GM11168 (cell line): Measurements from ENCODE around the gene FKBP6.
"Not testable (repeated sequence)": the region's sequence is repeated elsewhere in the genome, so short reads cannot be mapped to it uniquely, and the experiment has no call there.

ENCODE experiments used
- in situ Hi-C: fragments of 300-500 bp; cut with MboI; formaldehyde crosslinking; loops from one replicate; pipeline ENCODE4 v1.12.0; 2022; ENCODE audit warnings: low sequenced_read_pairs; ENCODE audit not compliant: unreplicated experiment

The FKBP6 gene

GRCh38 chr7:73327922-73328321, at the start of gene FKBP6, which contains the start of gene TRIM50:
Gene FKBP6 (plus strand): TSS chr7:73328161. CDS start chr7:73328429, 268 bp downstream.
Gene TRIM50 (minus strand): TSS chr7:73328082. CDS start chr7:73324787, 3,295 bp downstream.
- in situ Hi-C loops = not testable (repeated sequence)

- in situ Hi-C loops = not testable (repeated sequence)
Measured at GRCh38 chr7:73297235-73297634, 30.7 kb upstream of the FKBP6 start.

GRCh38 chr7:73297706-73298105, 30.3 kb upstream of the FKBP6 start:
- in situ Hi-C loops = not testable (repeated sequence)

GRCh38 chr7:73299812-73300211, 28.1 kb upstream of the FKBP6 start:
- in situ Hi-C loops = not testable (repeated sequence)

- in situ Hi-C loops = not testable (repeated sequence)
Measured at GRCh38 chr7:73301108-73301507, 26.9 kb upstream of the FKBP6 start.

- in situ Hi-C loops = not testable (repeated sequence)
Measured at GRCh38 chr7:73302846-73303245, 25.1 kb upstream of the FKBP6 start.

- in situ Hi-C loops = no loop called here
Measured at GRCh38 chr7:73303546-73303945, 24.4 kb upstream of the FKBP6 start.

GRCh38 chr7:73304071-73304470, 23.9 kb upstream of the FKBP6 start:
- in situ Hi-C loops = no loop called here

GRCh38 chr7:73304612-73305387, 23.2 kb upstream of the FKBP6 start:
- in situ Hi-C loops = not testable (repeated sequence)

- in situ Hi-C loops = no loop called here
Measured at GRCh38 chr7:73307436-73307835, 20.5 kb upstream of the FKBP6 start.

- in situ Hi-C loops = no loop called here
Measured at GRCh38 chr7:73308074-73308664, 19.8 kb upstream of the FKBP6 start.

- in situ Hi-C loops = no loop called here
Measured at GRCh38 chr7:73308665-73309214, 19.2 kb upstream of the FKBP6 start, which contains the start of gene NSUN5. Gene NSUN5 (minus strand): TSS chr7:73308826. CDS start chr7:73308790, 36 bp downstream.

GRCh38 chr7:73311421-73311820, 16.5 kb upstream of the FKBP6 start:
- in situ Hi-C loops = not testable (repeated sequence)

- in situ Hi-C loops = no loop called here
Measured at GRCh38 chr7:73312831-73313520, 15.0 kb upstream of the FKBP6 start.

- in situ Hi-C loops = no loop called here
Measured at GRCh38 chr7:73313521-73313906, 14.4 kb upstream of the FKBP6 start.

GRCh38 chr7:73314271-73314670, 13.7 kb upstream of the FKBP6 start:
- in situ Hi-C loops = no loop called here

GRCh38 chr7:73316521-73316920, 11.4 kb upstream of the FKBP6 start:
- in situ Hi-C loops = loop anchor here (5.0 kb wide), 1 partner anchor 121 kb away; no protein-coding TSS in a partner anchor

GRCh38 chr7:73318656-73319204, 9.2 kb upstream of the FKBP6 start:
- in situ Hi-C loops = loop anchor here (5.0 kb wide), 1 partner anchor 119 kb away; no protein-coding TSS in a partner anchor

GRCh38 chr7:73319541-73319940, 8.4 kb upstream of the FKBP6 start:
- in situ Hi-C loops = loop anchor here (5.0 kb wide), 1 partner anchor 118 kb away; no protein-coding TSS in a partner anchor

GRCh38 chr7:73320009-73320408, 8.0 kb upstream of the FKBP6 start:
- in situ Hi-C loops = not testable (repeated sequence)
